ENCODE data around the gene HSCB. TPM values are rescaled to one million over a fixed set of nuclear protein-coding genes. Genes with fewer than 3 reads are reported as not detected.

HSCB gene, protein sequence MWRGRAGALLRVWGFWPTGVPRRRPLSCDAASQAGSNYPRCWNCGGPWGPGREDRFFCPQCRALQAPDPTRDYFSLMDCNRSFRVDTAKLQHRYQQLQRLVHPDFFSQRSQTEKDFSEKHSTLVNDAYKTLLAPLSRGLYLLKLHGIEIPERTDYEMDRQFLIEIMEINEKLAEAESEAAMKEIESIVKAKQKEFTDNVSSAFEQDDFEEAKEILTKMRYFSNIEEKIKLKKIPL
- 11.7 and 18.1 TPM in 2 replicates for total RNA-seq

DNA sequence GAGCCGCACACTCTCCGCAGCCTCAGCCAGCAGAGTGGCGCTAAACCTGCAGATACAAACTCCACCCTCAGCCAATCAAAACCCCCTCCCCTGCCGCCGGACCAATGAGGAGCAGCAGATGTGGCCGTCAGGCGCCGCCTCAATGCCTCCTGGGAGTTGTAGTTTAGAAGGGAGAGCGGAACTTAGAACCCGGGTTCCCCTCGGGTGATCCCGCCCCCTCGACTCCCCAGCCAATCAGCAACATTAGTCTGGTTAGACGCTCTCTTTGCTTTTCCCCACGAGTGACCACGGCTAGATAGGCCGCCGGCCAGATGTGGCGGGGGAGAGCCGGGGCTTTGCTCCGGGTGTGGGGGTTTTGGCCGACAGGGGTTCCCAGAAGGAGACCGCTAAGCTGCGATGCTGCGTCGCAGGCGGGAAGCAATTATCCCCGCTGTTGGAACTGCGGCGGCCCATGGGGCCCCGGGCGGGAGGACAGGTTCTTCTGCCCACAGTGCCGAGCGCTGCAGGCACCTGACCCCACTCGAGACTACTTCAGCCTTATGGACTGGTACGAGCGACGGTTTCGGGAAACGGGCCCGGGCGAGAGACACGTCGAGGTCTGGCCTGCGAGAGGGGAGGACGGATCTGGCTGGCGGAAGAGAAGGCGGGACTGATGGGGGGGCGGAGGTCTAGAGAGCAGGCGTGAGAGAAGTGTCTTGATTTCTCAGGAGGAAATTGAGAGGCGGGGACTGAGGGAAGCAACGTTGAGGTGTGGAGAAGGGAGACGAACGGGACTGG lies at the start of gene HSCB, which contains the start of gene CHEK2:
Gene HSCB, plus strand, starts transcription at position 255 of the 777 bp plus-strand sequence. Its CDS starts 57 bp downstream, at position 312.
Gene CHEK2, minus strand, starts transcription at position 36 of the 777 bp plus-strand sequence. CDS start 7,099 bp downstream, outside the sequence.

GRCh38 chr22:28772633-28773460 lies 31.0 kb downstream of the HSCB start, which contains the start of gene CCDC117:
Gene CCDC117, plus strand, starts transcription at chr22:28772695. Its CDS starts 155 bp downstream, at chr22:28772850.

GRCh38 chr22:28800308-28801041 lies 58.6 kb downstream of the HSCB start, which contains the start of gene XBP1:
Gene XBP1, minus strand, starts transcription at chr22:28800569.

Other genes starting within 250 kb of the HSCB start
- 93.6 and 95.8 TPM in 2 replicates for gene TTC28, start 62.2 kb upstream of the HSCB start, total RNA-seq
- gene CHEK2, start 219 bp upstream of the HSCB start, total RNA-seq = 7.5 and 8.9 TPM in 2 replicates
- gene CCDC117, start 30.7 kb downstream of the HSCB start, total RNA-seq = 27.3 and 28.9 TPM in 2 replicates
- 288 and 324 TPM in 2 replicates for gene XBP1, start 58.5 kb downstream of the HSCB start, total RNA-seq
- gene ZNRF3, start 141.5 kb downstream of the HSCB start, total RNA-seq = 6.1 and 7.1 TPM in 2 replicates

All from hair follicle dermal papilla cell (primary cell).